K562 (cell line): ENCODE results near the gene OXA1L.

Source experiments
- ARID3A ChIP-seq: IDR thresholded peaks from 2 replicates; pipeline ENCODE4 v1.6.1; 2012; ENCODE audit warnings: low read depth, low read length, improper control_type of control experiment, borderline replicate concordance
- CEBPB ChIP-seq: fragments of 450-650 bp; IDR thresholded peaks from 2 replicates; pipeline ENCODE4 v1.6.1; 2016; ENCODE audit warnings: missing genetic modification characterization, missing compliant biosample characterization
- CTCF ChIP-seq, 3 experiments: IDR thresholded peaks in 2 of 3; conservative IDR thresholded peaks in 1 of 3; 2 replicates each; pipeline ENCODE4 v1.5.1; 2011 to 2012; ENCODE audit warnings: low read length in 3 of 3, mild to moderate bottlenecking in 3 of 3, control low read depth in 2 of 3, improper control_type of control experiment in 1 of 3, inconsistent platforms in 1 of 3, low read depth in 1 of 3, mixed read lengths in 1 of 3, moderate library complexity in 1 of 3; ENCODE audit not compliant: insufficient read depth in 2 of 3
- ERF ChIP-seq: fragments of 450-650 bp; formaldehyde crosslinking; IDR thresholded peaks from 2 replicates; pipeline ENCODE4 v1.4.0; 2020; ENCODE audit warnings: mild to moderate bottlenecking, mixed read lengths
- TAF1 ChIP-seq: IDR thresholded peaks from 2 replicates; pipeline ENCODE4 v1.6.1; 2011; ENCODE audit warnings: mild to moderate bottlenecking, low read length, moderate library complexity; ENCODE audit not compliant: insufficient read depth, control insufficient read depth, severe bottlenecking; ENCODE audit errors: extremely low read depth
- TCFL5 ChIP-seq: fragments of 250-450 bp; sonication (Bioruptor Pico); conservative IDR thresholded peaks from 2 replicates; pipeline ENCODE4 v1.6.1; 2021; ENCODE audit warnings: mild to moderate bottlenecking, moderate library complexity, matching md5 sums
- YY1 ChIP-seq, 3 experiments: IDR thresholded peaks; 2 replicates each; pipeline ENCODE4 v1.6.1; 2011; ENCODE audit warnings: low read length in 2 of 3, mild to moderate bottlenecking in 2 of 3, moderate library complexity in 2 of 3, borderline replicate concordance in 1 of 3, control low read depth in 1 of 3, low read depth in 1 of 3; ENCODE audit not compliant: insufficient read depth in 3 of 3, insufficient replicate concordance in 2 of 3, control insufficient read depth in 1 of 3, insufficient read length in 1 of 3; ENCODE audit errors: extremely low read depth in 1 of 3
- ZNF263 ChIP-seq: sonication (generic); formaldehyde crosslinking; IDR thresholded peaks from 2 replicates; pipeline ENCODE4 v1.8.0; 2022; ENCODE audit warnings: mild to moderate bottlenecking, missing genetic modification reagents, borderline replicate concordance
- ZNF696 ChIP-seq: fragments of 250-450 bp; sonication (Bioruptor Pico); conservative IDR thresholded peaks from 2 replicates; pipeline ENCODE4 v1.4.0; 2020; ENCODE audit warnings: mild to moderate bottlenecking, moderate library complexity

- TF ChIP-seq CEBPB (tag), result no peak
- TF ChIP-seq ERF (CRISPR knock-in tag), result no peak
- TF ChIP-seq CTCF (IDR thresholded peaks at IDR 0.05 in 2 of 3, conservative IDR thresholded peaks at IDR 0.05 in 1 of 3; ENCODE audit: insufficient read depth in 2 of 3, low read depth in 1 of 3, low read length in 3 of 3), result no peak
- TF ChIP-seq ZNF696 (CRISPR knock-in tag), result no peak
- TF ChIP-seq YY1 (IDR thresholded peaks at IDR 0.05; ENCODE audit: borderline replicate concordance in 1 of 3, control insufficient read depth in 1 of 3, extremely low read depth in 1 of 3, insufficient read depth in 3 of 3, insufficient read length in 1 of 3, insufficient replicate concordance in 2 of 3, low read depth in 1 of 3, low read length in 2 of 3), result no peak
- TF ChIP-seq ZNF263 (CRISPR knock-in tag), result no peak
- no peak for TF ChIP-seq TAF1
- TF ChIP-seq ARID3A, result no peak
- no peak for TF ChIP-seq TCFL5 (CRISPR knock-in tag)
These were observed 26.5 kb upstream of the OXA1L start for GRCh38 chr14:22740020-22740419.
